DND-41 (cell line): ENCODE measurements around the gene DDX46.
"Not testable (repeated sequence)": the region's sequence is repeated elsewhere in the genome, so short reads cannot be mapped to it uniquely, and the experiment has no call there.

Experiments used
- ATAC-seq: fragments of 200-7000 bp; cut with Tn5 transposase; 3 replicates; pipeline ENCODE4 v1.9.1; 2021; ENCODE audit warnings: low read depth; ENCODE audit not compliant: insufficient read depth
- DNase-seq: peaks from one replicate; pipeline ENCODE4 v3.0.0-alpha.2; 2020
- H2AFZ ChIP-seq: 2 replicates; pipeline ENCODE4 v1.6.0; 2012; ENCODE audit warnings: low read depth, low read length
- H3K27ac ChIP-seq: 2 replicates; pipeline ENCODE4 v1.5.1; 2012; ENCODE audit warnings: low read length, inconsistent platforms
- H3K27me3 ChIP-seq: fragments of 200-600 bp; sonication (generic); 2 replicates; pipeline ENCODE4 v1.6.0; 2012; ENCODE audit warnings: low read length, mild to moderate bottlenecking, inconsistent platforms; ENCODE audit not compliant: insufficient read depth, poor library complexity
- H3K36me3 ChIP-seq: 2 replicates; pipeline ENCODE4 v1.5.1; 2012; ENCODE audit warnings: low read length, inconsistent platforms; ENCODE audit not compliant: insufficient read depth
- H3K4me1 ChIP-seq: 2 replicates; pipeline ENCODE4 v1.5.1; 2012; ENCODE audit warnings: mild to moderate bottlenecking, low read length; ENCODE audit not compliant: insufficient read depth
- H3K4me2 ChIP-seq: 2 replicates; pipeline ENCODE4 v1.6.0; 2012; ENCODE audit warnings: mild to moderate bottlenecking, moderate library complexity, low read length, inconsistent platforms; ENCODE audit not compliant: insufficient read depth
- H3K4me3 ChIP-seq, 2 experiments: fragments of 200-600 bp in 1 of 2; shearing (Covaris generic) in 1 of 2; 2 replicates each; pipeline ENCODE4 v1.5.1; 2012 to 2016; ENCODE audit warnings: inconsistent platforms in 2 of 2, low read length in 2 of 2, mild to moderate bottlenecking in 2 of 2, low read depth in 1 of 2, moderate library complexity in 1 of 2
- H3K79me2 ChIP-seq: 2 replicates; pipeline ENCODE4 v1.6.0; 2012; ENCODE audit warnings: low read length, inconsistent platforms; ENCODE audit not compliant: insufficient read depth
- H3K9ac ChIP-seq: 2 replicates; pipeline ENCODE4 v1.6.0; 2012; ENCODE audit warnings: low read depth, mild to moderate bottlenecking, inconsistent platforms, low read length, moderate library complexity
- H3K9me3 ChIP-seq: 2 replicates; pipeline ENCODE4 v1.5.1; 2012; ENCODE audit warnings: low read length, moderate library complexity, mild to moderate bottlenecking, inconsistent platforms; ENCODE audit not compliant: insufficient read depth, severe bottlenecking
- H4K20me1 ChIP-seq: 2 replicates; pipeline ENCODE4 v1.6.0; 2012; ENCODE audit warnings: low read length; ENCODE audit not compliant: insufficient read depth
- EZH2 ChIP-seq: IDR thresholded peaks from 3 replicates; pipeline ENCODE4 v1.6.1; 2012; ENCODE audit warnings: borderline replicate concordance, low read depth, mild to moderate bottlenecking, moderate library complexity, low read length, inconsistent platforms; ENCODE audit not compliant: severe bottlenecking
- TF ChIP-seq, protein P1 (sequence below): IDR thresholded peaks from 2 replicates; pipeline ENCODE4 v1.5.1; 2012; ENCODE audit warnings: borderline replicate concordance, low read length, moderate library complexity, mild to moderate bottlenecking; ENCODE audit not compliant: poor library complexity, severe bottlenecking; ENCODE audit errors: extremely low read depth

The DDX46 gene

DNA sequence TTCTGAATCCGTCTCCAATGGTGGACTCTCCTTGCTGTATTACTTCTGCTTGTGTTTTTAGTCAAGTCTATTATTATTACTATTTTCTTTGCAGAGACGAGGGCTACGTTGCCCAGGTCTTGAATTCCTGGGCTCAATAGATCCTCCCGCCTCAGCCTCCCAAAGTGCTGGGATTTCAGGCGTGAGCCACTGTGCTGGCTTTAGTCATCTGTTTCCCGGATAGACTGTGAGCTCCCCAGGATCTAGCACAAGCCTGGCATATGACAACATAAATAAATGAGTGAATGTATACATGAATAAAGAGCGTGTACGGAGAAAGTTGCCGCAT is 439 bp upstream of the DDX46 start:
- H3K79me2 ChIP-seq: peaks cover 46% of the 10 kb centered on the region
- DNase-seq (no peak), ATAC-seq (no peak)
- H4K20me1 ChIP-seq: peaks cover 25% of the 10 kb centered on the region
- TF ChIP-seq, protein P1, sequence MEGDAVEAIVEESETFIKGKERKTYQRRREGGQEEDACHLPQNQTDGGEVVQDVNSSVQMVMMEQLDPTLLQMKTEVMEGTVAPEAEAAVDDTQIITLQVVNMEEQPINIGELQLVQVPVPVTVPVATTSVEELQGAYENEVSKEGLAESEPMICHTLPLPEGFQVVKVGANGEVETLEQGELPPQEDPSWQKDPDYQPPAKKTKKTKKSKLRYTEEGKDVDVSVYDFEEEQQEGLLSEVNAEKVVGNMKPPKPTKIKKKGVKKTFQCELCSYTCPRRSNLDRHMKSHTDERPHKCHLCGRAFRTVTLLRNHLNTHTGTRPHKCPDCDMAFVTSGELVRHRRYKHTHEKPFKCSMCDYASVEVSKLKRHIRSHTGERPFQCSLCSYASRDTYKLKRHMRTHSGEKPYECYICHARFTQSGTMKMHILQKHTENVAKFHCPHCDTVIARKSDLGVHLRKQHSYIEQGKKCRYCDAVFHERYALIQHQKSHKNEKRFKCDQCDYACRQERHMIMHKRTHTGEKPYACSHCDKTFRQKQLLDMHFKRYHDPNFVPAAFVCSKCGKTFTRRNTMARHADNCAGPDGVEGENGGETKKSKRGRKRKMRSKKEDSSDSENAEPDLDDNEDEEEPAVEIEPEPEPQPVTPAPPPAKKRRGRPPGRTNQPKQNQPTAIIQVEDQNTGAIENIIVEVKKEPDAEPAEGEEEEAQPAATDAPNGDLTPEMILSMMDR: no peak
- no peak for TF ChIP-seq EZH2
- peak overlapping the region; percentile 95 for H2AFZ ChIP-seq
- peak overlapping the region; percentile 49 for H3K27ac ChIP-seq
- H3K9ac ChIP-seq: peak overlapping the region; percentile 76
- peaks cover 38% of the 10 kb centered on the region for H3K4me1 ChIP-seq
- H3K27me3 ChIP-seq: no peaks in the 10 kb centered on the region
- peaks cover 12% of the 10 kb centered on the region for H3K36me3 ChIP-seq
- H3K4me3 ChIP-seq: peak overlapping the region; percentile 53 to 79; a peak in 3 of 4 replicates
- peak overlapping the region; percentile 90 for H3K4me2 ChIP-seq
- no peaks in the 10 kb centered on the region for H3K9me3 ChIP-seq

DNA sequence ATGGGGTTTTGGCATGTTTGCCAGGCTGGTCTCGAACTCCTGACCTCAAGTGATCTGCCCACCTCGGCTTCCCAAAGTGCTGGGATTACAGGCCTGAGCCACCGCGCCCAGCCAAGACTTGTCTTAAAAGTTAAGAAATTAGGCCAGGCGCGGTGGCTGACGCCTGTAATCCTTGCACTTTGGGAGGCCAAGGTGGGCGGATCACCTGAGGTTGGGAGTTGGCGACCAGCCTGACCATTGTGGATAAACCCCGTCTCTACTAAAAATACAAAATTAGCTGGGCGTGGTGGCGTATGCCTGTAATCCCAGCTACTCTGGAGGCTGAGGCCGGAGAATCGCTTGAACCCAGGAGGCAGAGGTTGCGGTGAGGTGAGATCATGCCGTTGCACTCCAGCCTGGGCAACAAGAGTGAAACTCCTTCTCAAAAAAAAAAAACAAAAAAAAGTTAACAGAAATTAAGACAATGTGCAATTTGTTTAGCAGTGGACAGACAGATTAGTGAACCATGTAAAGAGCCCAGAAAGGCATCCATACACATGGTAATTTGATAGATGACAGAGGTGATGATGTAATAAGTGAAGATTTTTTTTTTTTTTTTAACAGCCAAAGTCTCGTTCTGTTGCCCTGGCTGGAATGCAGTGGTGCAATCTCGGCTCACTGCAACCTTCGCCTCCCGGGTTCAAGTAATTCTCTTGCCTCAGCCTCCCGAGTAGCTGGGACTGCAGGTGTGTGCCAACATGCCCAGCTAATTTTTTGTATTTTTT is 9.1 kb downstream of the DDX46 start:
- DNase-seq, H4K20me1 ChIP-seq, H3K27me3 ChIP-seq, H3K4me3 ChIP-seq, H3K9ac ChIP-seq, ATAC-seq, H2AFZ ChIP-seq, H3K4me2 ChIP-seq, H3K9me3 ChIP-seq, H3K27ac ChIP-seq, H3K4me1 ChIP-seq: not testable (repeated sequence)
- Histone ChIP-seq H3K79me2 (peaks cover 37% of the 10 kb centered on the region), H3K36me3 (peaks cover 92% of the 10 kb centered on the region)

DNA sequence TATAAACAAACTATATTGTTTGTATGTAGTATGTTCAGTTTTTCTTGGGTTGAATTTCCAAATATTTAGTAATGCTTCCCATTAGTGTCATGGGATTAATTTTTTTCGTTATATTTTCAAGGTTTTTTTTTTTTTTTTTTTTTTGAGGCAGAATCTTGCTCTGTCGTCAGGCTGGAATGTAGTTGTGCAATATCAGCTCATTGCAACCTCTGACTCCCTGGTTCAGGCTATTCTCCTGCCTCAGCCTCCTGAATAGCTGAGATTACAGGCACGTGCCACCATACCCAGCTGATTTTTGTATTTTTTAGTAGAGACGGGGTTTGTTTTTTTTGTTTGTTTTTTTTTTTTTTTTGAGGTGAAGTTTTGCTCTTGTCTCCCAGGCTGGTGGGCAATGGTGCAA is 10.6 kb downstream of the DDX46 start:
- peaks cover 22% of the 10 kb centered on the region for H3K79me2 ChIP-seq
- no peak overlapping the region for H2AFZ ChIP-seq
- no peak for ATAC-seq
- no peak overlapping the region for H3K27ac ChIP-seq
- no peaks in the 10 kb centered on the region for H3K27me3 ChIP-seq
- no peaks in the 10 kb centered on the region for H3K4me1 ChIP-seq
- TF ChIP-seq, protein P1: no peak
- TF ChIP-seq EZH2: no peak
- H3K36me3 ChIP-seq: peaks cover 94% of the 10 kb centered on the region
- H3K9ac ChIP-seq: no peak overlapping the region
- no peaks in the 10 kb centered on the region for H3K9me3 ChIP-seq
- H4K20me1 ChIP-seq: no peaks in the 10 kb centered on the region; the same call in 1 of the 2 replicates
- H3K4me2 ChIP-seq: no peak overlapping the region
- no peak for DNase-seq
- no peak overlapping the region for H3K4me3 ChIP-seq

DNA sequence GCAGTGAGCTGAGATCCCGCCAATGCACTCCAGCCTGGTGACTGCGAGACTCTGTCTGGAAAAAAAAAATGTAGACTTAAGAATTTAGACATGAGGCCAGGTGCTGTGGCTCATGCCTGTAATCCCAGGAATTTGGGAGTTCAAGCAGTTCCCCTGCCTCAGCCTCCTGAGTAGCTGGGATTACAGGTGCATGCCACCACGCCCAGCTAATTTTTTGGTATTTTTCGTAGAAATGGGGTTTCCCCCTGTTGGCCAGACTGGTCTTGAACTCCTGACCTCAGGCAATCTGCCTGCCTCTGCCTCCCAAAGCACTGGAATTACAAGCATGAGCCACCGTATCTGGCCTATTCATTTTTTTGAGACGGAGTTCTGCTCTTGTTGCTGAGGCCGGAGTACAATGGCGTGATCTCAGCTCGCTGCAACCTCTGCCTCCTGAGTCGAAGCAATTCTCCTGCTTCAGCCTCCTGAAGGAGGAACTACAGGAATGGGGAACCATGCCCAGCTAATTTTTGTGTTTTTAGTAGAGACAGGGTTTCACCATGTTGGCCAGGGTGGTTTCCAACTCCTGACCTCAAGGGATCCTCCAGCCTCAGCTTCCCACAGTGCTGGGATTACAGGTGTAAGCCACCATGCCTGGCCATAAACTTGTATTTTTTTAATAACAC is 14.0 kb downstream of the DDX46 start:
- Histone ChIP-seq H3K27ac (no peak overlapping the region), H3K9ac (no peak overlapping the region), H4K20me1 (no peaks in the 10 kb centered on the region; the same call in 1 of the 2 replicates), H3K9me3 (no peaks in the 10 kb centered on the region), H3K79me2 (0 out of 2 replicates have a peak, but pooled peaks cover 2% of the 10 kb centered on the region), H3K4me2 (no peak overlapping the region), H3K4me1 (no peaks in the 10 kb centered on the region), H2AFZ (no peak overlapping the region), H3K27me3 (no peaks in the 10 kb centered on the region), H3K36me3 (peaks cover 91% of the 10 kb centered on the region), H3K4me3 (no peak overlapping the region)
- TF ChIP-seq, protein P1: no peak
- TF ChIP-seq EZH2: no peak
- ATAC-seq: no peak
- no peak for DNase-seq
